Thyroid gland (tissue), 4 donors: ENCODE results near the gene VPS26C.

Source experiments
- POLR2A ChIP-seq, 2 donors: fragments of 450-650 bp; IDR thresholded peaks; one replicate each; pipeline ENCODE4 v1.6.1; 2017; ENCODE audit warnings: antibody characterized with exemption in 2 of 2, mild to moderate bottlenecking in 2 of 2, moderate library complexity in 1 of 2
- TF ChIP-seq, protein P1 (sequence below), 6 experiments: fragments of 200-600 bp in 3 of 6; fragments of 450-650 bp in 3 of 6; sonication (generic) in 3 of 6; IDR thresholded peaks; one replicate each; pipeline ENCODE4 v1.5.1; 2016 to 2019; ENCODE audit warnings: antibody characterized with exemption in 6 of 6, mild to moderate bottlenecking in 2 of 6, inconsistent platforms in 1 of 6, moderate library complexity in 1 of 6

DNA sequence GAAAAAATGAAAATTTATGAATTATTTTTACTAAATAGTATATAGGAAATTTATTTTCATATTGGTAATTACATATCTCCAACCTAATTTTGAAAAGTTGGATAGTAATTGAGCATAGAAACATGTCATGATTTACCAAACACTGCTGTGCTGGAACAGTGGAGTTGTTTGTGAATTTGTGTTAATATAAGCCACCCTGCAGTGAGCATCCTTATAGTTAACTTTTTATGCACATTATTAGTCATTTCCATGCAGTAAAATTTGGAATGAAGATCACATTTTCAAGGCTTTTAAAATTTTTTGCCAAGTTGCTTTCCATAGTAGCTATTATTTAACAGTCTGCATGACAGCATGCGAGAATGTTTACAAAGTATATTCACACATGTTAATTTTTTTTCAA, 78.3 kb downstream of the VPS26C start:
- TF ChIP-seq, protein P1, sequence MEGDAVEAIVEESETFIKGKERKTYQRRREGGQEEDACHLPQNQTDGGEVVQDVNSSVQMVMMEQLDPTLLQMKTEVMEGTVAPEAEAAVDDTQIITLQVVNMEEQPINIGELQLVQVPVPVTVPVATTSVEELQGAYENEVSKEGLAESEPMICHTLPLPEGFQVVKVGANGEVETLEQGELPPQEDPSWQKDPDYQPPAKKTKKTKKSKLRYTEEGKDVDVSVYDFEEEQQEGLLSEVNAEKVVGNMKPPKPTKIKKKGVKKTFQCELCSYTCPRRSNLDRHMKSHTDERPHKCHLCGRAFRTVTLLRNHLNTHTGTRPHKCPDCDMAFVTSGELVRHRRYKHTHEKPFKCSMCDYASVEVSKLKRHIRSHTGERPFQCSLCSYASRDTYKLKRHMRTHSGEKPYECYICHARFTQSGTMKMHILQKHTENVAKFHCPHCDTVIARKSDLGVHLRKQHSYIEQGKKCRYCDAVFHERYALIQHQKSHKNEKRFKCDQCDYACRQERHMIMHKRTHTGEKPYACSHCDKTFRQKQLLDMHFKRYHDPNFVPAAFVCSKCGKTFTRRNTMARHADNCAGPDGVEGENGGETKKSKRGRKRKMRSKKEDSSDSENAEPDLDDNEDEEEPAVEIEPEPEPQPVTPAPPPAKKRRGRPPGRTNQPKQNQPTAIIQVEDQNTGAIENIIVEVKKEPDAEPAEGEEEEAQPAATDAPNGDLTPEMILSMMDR (IDR thresholded peaks at IDR 0.05), result no peak
- no peak for TF ChIP-seq POLR2A (IDR thresholded peaks at IDR 0.05)
